Dendritic cell treated with granulocyte-macrophage colony-stimulating factor and Interleukin-4, amounts not matched to agents 40 ng/mL and 50 ng/mL, for 4 days (primary cell): ENCODE measurements around the gene MKLN1.
"Not testable (repeated sequence)": the region's sequence is repeated elsewhere in the genome, so short reads cannot be mapped to it uniquely, and the experiment has no call there.

Experiments
- H3K27ac Mint-ChIP-seq: one replicate; pipeline ENCODE4 v1.8.0; 2022; ENCODE audit warnings: mild to moderate bottlenecking, mixed read lengths
- H3K27me3 Mint-ChIP-seq: one replicate; pipeline ENCODE4 v1.8.0; 2022; ENCODE audit warnings: mild to moderate bottlenecking, mixed read lengths
- H3K36me3 Mint-ChIP-seq: one replicate; pipeline ENCODE4 v1.8.0; 2022; ENCODE audit warnings: low read depth, mixed read lengths
- H3K4me1 Mint-ChIP-seq: one replicate; pipeline ENCODE4 v1.8.0; 2022; ENCODE audit warnings: low read depth, mixed read lengths
- H3K4me3 Mint-ChIP-seq: one replicate; pipeline ENCODE4 v1.8.0; 2022; ENCODE audit warnings: mild to moderate bottlenecking, moderate library complexity, mixed read lengths
- H3K9me3 Mint-ChIP-seq: one replicate; pipeline ENCODE4 v1.8.0; 2022; ENCODE audit warnings: mixed read lengths
- intact Hi-C: fragments of 100-400 bp; cut with micrococcal nuclease; formaldehyde crosslinking; loops from one replicate; pipeline ENCODE4 v1.15.0; 2022

The MKLN1 gene

DNA sequence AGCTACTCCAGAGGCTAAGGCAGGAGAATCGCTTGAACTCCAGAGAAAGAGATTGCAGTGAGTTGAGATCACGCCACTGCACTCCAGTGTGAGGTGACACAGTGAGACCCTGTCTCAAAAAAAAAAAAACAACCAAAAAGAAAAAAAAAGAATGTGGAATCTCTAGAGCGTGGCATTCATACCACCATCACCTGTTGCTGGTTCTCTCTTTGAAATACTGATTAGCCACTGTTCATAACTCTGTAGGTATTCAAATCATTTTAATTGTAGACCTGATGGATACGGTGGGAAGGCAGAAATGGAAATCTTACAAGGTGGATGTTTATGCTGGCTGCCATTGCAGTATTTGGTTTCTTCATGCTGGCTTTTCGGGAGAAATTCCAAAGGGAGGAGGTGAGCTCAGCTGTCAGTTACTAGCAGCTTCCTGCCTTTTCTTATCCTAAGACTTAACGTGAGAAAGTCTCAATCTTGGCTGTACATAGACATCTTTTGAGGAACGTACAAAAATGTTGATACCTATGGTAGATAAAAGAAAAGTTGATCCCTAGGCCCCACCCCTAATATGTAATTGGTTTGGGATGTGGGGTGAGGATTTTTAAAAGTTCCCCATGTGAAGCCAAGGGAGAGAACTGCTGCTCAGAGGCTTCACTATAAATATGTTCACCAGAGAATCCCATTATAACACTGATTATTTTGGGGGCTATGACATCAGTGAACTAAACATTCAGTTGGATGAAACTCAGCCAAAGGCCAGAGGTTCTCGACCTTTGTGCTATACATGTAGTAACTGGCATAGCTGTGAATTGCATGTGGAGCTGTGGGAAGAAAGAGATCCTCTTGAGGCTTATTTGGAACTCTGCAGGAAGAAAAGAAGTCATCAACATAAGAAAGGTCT, 26.9 kb upstream of the MKLN1 start:
- peaks cover 1% of the 10 kb centered on the region for H3K9me3 Mint-ChIP-seq
- H3K4me1 Mint-ChIP-seq: peaks cover 5% of the 10 kb centered on the region
- H3K27me3 Mint-ChIP-seq: peaks cover 2% of the 10 kb centered on the region
- intact Hi-C loops: no loop called here
- no peak overlapping the region for H3K4me3 Mint-ChIP-seq
- no peak overlapping the region for H3K27ac Mint-ChIP-seq
- H3K36me3 Mint-ChIP-seq: no peaks in the 10 kb centered on the region

DNA sequence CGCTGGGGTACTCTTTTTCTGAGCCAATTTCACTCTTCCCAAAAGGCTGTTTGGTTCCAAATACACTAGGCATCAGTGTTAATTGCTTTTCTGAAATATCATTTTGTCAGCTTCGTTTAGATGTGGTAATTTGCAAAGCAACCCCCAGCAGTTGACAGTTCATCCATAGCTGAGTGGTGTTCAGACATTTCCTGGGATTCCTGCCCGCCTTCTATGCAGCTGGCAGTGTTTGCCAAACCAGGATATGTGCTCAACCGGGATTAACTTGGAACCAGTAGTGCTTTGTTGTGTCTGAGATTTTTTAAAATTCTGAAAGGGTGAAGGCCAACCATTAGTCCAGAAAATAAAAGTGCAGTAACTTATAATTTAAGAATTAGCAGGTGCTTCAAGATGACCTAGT, 25.2 kb upstream of the MKLN1 start:
- H3K4me3 Mint-ChIP-seq: no peak overlapping the region
- H3K9me3 Mint-ChIP-seq: peaks cover 18% of the 10 kb centered on the region
- no peak overlapping the region for H3K27ac Mint-ChIP-seq
- intact Hi-C loops: no loop called here
- H3K4me1 Mint-ChIP-seq: peaks cover 5% of the 10 kb centered on the region
- H3K36me3 Mint-ChIP-seq: no peaks in the 10 kb centered on the region
- peaks cover 2% of the 10 kb centered on the region for H3K27me3 Mint-ChIP-seq

DNA sequence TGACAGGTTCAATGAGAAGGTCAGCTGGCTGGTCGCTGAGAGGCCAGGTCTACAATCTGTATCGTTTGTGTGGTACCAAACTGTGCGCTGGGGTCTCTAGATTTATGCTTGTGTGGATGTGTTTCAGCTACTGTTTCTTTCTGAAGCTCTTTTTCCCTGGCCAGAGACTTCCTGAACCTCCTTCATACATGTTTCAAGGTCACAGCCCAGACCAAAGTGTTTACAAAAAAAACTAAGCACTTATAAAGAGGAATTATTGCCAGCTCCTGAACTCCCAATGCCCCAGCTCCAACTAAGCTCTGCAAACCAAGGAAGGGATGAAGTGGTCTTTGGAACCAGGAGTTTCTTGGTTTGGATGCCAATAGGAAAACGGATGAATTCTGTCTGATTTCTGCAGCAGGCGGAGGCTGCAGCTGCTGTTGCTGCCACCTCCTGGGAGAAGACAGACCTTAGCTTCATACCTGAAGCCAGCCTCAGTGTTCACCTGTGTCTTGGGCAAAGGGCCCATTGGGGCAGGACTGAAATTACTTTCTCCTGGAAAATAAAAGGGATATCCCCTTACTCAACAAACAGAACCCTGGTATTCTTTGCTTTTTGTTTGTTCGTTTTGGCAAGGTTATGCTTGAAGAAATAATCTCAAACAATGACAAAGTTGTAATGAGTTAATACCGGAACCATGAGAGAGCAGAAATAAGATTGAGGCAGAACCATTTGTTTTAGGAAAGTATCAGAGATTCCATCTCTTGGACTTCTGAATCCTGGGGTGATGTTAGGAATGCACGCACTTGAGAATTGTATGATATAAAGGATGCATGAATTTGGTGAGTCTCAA, 24.6 kb upstream of the MKLN1 start:
- Mint-ChIP-seq H3K27ac (no peak overlapping the region), H3K9me3 (peaks cover 24% of the 10 kb centered on the region), H3K27me3 (peaks cover 2% of the 10 kb centered on the region), H3K4me1 (peaks cover 5% of the 10 kb centered on the region), H3K36me3 (no peaks in the 10 kb centered on the region), H3K4me3 (no peak overlapping the region)
- intact Hi-C loops: no loop called here

DNA sequence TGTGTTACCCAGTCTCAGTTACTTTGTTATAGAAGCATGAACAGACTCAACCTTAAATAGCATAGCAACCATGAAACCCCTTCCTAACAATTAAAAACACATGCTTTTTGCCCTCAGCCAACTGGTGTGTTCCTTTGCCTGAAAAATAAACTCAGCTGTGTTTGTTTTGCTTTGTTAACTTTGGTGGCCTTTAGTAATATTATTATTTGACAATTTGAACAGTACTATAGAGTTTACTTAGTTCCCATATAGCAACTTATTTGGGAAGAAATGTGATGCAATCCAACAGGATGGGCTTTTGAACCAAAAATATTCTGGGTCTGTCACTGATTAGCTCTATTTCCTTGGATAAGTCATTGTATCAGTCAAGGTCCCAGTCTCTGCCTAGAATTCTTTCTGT, 22.5 kb upstream of the MKLN1 start:
- no peaks in the 10 kb centered on the region for H3K4me1 Mint-ChIP-seq
- H3K27ac Mint-ChIP-seq: no peak overlapping the region
- H3K36me3 Mint-ChIP-seq: no peaks in the 10 kb centered on the region
- H3K27me3 Mint-ChIP-seq: no peaks in the 10 kb centered on the region
- no peak overlapping the region for H3K4me3 Mint-ChIP-seq
- intact Hi-C loops: no loop called here
- H3K9me3 Mint-ChIP-seq: peaks cover 27% of the 10 kb centered on the region

DNA sequence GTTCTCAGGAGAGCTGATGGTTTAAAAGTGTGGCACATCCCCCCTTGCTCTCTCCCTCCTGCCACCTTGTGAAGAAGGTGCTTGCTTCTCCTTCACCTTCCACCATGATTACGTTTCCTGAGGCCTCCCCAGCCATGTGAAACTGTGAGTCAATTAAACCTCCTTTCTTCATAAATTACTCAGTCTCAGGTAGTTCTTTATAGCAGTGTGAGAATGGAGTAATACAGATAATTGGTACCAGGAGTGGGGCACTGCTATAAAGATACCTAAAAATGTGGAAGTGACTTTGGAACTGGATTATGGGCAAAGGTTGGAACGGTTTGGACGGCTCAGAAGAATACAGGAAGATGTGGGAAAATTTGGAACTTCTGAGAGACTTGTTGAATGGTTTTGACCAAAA, 21.6 kb upstream of the MKLN1 start:
- H3K4me3 Mint-ChIP-seq, H3K36me3 Mint-ChIP-seq, H3K4me1 Mint-ChIP-seq, H3K27me3 Mint-ChIP-seq, H3K27ac Mint-ChIP-seq, intact Hi-C loops: not testable (repeated sequence)
- H3K9me3 Mint-ChIP-seq: peaks cover 27% of the 10 kb centered on the region

DNA sequence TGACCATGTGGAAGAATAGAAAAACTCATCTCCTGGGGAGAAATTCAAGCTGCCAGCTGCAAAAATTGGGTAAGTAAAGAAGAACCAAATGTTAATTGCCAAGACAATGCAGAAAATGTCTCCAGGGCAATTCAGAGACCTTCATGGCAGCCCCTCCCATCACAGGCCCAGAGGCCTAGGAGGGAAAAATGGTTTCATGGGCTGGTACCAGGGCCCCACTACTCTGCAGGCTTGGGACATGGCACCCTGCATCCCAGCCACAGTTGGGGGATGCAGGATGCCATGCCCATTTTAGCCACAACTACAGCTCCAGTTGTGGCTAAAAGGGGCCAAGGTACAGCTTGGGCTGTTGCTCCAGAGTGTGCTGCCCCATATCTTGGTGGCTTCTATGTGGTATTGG, 20.9 kb upstream of the MKLN1 start:
- peaks cover 27% of the 10 kb centered on the region for H3K9me3 Mint-ChIP-seq
- H3K27ac Mint-ChIP-seq: no peak overlapping the region
- no peaks in the 10 kb centered on the region for H3K4me1 Mint-ChIP-seq
- H3K4me3 Mint-ChIP-seq: no peak overlapping the region
- no peaks in the 10 kb centered on the region for H3K36me3 Mint-ChIP-seq
- intact Hi-C loops: no loop called here
- no peaks in the 10 kb centered on the region for H3K27me3 Mint-ChIP-seq

DNA sequence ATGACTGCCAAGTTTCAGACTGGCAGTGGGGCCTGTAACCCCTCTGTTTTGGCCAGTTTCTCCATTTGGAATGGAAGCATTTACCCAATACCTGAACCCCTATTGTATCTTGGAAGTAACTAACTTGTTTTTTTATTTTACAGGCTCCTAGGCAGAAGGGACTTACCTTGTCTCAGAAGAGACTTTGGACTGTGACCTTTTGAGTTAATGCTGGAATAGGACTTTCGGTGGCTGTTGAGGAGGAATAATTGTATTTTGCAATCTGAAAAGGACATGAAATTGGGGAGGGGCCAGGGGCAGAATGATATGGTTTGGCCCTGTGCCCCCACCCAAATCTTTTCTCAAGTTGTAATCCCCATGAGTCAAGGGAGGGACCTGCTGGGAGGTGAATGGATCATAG, 20.0 kb upstream of the MKLN1 start:
- intact Hi-C loops: no loop called here

DNA sequence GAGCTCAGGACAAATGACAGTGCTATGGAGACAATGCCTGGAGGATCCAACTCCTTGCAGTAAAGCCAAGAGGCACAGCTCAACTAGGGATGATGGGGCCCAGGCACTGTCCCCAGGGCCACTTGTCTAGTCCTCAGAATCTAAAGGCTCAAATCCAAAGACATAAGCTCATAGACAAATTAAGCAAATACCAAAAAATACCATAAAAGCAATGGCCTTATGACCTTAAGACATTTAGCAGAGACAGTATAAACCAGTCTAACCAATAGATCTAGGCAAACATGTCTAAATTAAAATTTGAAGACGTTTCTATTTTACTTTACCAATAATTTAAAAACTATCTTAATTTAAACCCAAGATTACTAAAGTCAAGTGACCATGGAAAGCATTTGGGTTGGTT, 14.8 kb upstream of the MKLN1 start:
- H3K4me3 Mint-ChIP-seq: no peak overlapping the region
- H3K4me1 Mint-ChIP-seq: peaks cover 2% of the 10 kb centered on the region
- H3K27me3 Mint-ChIP-seq: no peaks in the 10 kb centered on the region
- no peak overlapping the region for H3K27ac Mint-ChIP-seq
- no peaks in the 10 kb centered on the region for H3K36me3 Mint-ChIP-seq
- intact Hi-C loops: no loop called here
- H3K9me3 Mint-ChIP-seq: peaks cover 17% of the 10 kb centered on the region

More for the DNA sequence above, 20.0 kb upstream of the MKLN1 start:
- H3K4me3 Mint-ChIP-seq: no peak overlapping the region
- no peaks in the 10 kb centered on the region for H3K36me3 Mint-ChIP-seq
- peaks cover 33% of the 10 kb centered on the region for H3K9me3 Mint-ChIP-seq
- no peaks in the 10 kb centered on the region for H3K27me3 Mint-ChIP-seq
- no peaks in the 10 kb centered on the region for H3K4me1 Mint-ChIP-seq
- H3K27ac Mint-ChIP-seq: no peak overlapping the region

DNA sequence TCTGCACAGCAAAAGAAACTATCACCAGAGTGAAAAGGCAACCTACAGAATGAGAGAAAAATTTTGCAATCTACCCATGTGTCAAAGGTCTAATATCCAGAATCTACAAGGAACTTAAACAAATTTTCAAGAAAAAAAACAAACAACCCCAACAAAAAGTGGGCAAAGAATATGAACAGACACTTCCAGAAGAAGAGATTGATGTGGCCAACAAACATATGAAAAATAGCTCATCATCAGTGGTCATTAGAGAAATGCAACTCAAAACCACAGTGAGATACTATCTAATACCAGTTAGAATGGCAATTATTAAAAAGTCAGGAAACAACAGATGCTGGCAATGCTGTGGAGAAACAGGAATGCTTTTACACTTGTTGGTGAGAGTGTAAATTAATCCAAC, 7.1 kb upstream of the MKLN1 start:
- peaks cover 19% of the 10 kb centered on the region for H3K9me3 Mint-ChIP-seq
- H3K4me1 Mint-ChIP-seq: peaks cover 24% of the 10 kb centered on the region
- no peaks in the 10 kb centered on the region for H3K27me3 Mint-ChIP-seq
- no peak overlapping the region for H3K4me3 Mint-ChIP-seq
- intact Hi-C loops: loop anchor here (10.0 kb wide), 2 partner anchors 86 to 246 kb away; no protein-coding TSS in a partner anchor
- no peaks in the 10 kb centered on the region for H3K36me3 Mint-ChIP-seq
- H3K27ac Mint-ChIP-seq: no peak overlapping the region

DNA sequence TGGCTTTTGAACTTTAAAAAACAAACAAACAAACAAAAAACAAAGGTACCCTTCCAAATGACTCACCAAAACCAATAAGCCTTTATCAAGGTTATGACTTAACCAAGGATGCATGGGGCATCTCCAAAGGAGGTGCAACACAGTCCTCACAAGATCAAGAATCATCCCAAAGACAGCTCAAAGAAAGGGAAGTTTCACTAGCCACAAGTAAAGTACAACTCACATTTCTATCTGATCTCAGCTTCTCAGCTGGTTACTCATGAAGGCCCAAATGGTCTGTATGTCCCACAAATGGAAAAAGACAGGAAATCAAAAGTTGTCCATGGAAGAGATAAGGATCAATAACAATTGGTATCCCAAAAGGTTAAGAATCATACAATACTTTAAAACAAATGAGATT, 6.0 kb upstream of the MKLN1 start:
- H3K4me1 Mint-ChIP-seq: peaks cover 27% of the 10 kb centered on the region
- no peaks in the 10 kb centered on the region for H3K36me3 Mint-ChIP-seq
- no peak overlapping the region for H3K27ac Mint-ChIP-seq
- intact Hi-C loops: loop anchor here (10.0 kb wide), 2 partner anchors 87 to 247 kb away; no protein-coding TSS in a partner anchor
- H3K4me3 Mint-ChIP-seq: no peak overlapping the region
- peaks cover 19% of the 10 kb centered on the region for H3K9me3 Mint-ChIP-seq
- no peaks in the 10 kb centered on the region for H3K27me3 Mint-ChIP-seq

DNA sequence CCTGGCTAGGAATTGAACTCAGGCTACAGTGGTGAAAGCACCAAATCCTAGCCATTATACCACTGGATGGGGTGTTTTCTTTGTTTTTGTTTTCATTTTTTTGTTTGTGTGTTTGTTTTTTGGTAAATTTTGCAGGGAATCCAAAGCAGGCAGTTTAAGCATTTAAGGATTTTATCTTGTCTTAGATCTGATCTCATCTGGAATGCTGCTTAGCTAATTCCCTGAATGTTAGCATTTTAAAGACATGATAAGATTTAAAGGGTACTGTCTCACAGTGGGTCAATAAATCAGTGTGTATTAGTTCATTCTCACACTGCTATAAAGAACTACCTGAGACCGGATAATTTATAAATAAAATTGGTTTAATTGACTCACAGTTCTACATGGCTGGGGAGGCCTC, 5.6 kb upstream of the MKLN1 start:
- peaks cover 19% of the 10 kb centered on the region for H3K9me3 Mint-ChIP-seq
- no peaks in the 10 kb centered on the region for H3K36me3 Mint-ChIP-seq
- H3K27me3 Mint-ChIP-seq: no peaks in the 10 kb centered on the region
- H3K4me1 Mint-ChIP-seq: peaks cover 31% of the 10 kb centered on the region
- H3K4me3 Mint-ChIP-seq: no peak overlapping the region
- intact Hi-C loops: loop anchor here (10.0 kb wide), 2 partner anchors 87 to 247 kb away; no protein-coding TSS in a partner anchor
- H3K27ac Mint-ChIP-seq: no peak overlapping the region

DNA sequence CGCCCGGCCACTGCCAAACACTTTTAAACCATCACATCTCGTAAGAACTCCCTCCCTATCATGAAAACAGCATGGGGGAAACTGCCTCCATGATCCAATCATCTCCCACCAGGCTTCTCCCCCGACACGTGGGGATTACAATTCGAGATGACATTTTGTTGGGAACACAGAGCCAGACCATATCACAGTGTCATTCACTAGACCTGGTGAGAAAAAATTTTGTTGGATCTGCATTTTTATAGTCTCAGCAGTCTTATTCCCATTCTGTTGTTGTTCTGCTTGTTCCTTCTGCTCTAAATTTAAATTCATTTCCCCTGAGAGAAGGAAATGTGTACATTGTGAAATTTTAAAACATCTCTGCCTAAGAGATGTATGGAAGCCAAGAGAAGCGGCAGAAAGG, 4.8 kb upstream of the MKLN1 start:
- Mint-ChIP-seq H3K4me1 (peaks cover 33% of the 10 kb centered on the region), H3K36me3 (peaks cover 7% of the 10 kb centered on the region), H3K9me3 (peaks cover 19% of the 10 kb centered on the region), H3K4me3 (no peak overlapping the region), H3K27ac (no peak overlapping the region), H3K27me3 (no peaks in the 10 kb centered on the region)
- intact Hi-C loops: loop anchor here (10.0 kb wide), 2 partner anchors 88 to 248 kb away; no protein-coding TSS in a partner anchor

DNA sequence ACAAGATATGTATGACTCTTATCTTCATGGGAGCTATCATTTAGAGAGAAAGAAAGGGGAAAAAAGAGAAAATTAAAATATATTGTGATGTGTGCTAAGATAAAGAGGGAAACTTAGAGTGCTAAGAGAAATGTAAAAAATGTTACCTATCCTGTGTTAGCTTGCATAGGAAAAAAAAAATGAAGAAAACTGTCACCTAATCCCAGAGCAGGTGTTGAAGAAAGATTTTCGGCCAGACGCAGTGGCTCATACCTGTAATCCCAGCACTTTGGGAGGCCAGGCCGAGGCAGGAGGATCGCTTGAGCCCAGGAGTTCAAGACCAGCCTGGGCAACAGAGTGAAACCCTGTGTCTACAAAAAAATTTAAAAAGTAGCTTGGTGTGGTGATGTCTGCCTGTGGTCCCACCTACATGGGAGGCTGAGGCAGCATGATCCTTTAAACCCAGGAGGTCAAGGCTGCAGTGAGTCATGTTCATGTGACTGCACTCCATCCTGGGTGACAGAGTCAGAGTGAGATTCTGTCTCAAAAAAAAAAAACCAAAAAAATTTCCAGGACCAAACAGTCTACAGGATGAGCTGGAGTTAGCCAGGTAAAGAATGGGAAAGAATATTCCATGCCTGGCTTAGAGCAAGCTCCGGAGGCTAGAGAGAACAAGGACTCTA, 2.4 kb upstream of the MKLN1 start:
- H3K36me3 Mint-ChIP-seq: peaks cover 15% of the 10 kb centered on the region
- H3K27me3 Mint-ChIP-seq: no peaks in the 10 kb centered on the region
- peaks cover 7% of the 10 kb centered on the region for H3K9me3 Mint-ChIP-seq
- H3K4me3 Mint-ChIP-seq: no peak overlapping the region
- H3K4me1 Mint-ChIP-seq: peaks cover 42% of the 10 kb centered on the region
- intact Hi-C loops: loop anchor here (10.0 kb wide), 2 partner anchors 91 to 251 kb away; no protein-coding TSS in a partner anchor
- no peak overlapping the region for H3K27ac Mint-ChIP-seq
